ENCODE data around the gene ARHGAP10. TPM values are rescaled to one million over a fixed set of nuclear protein-coding genes. Genes with fewer than 3 reads are reported as not detected.

ARHGAP10 gene
- total RNA-seq, 1 experiment from 2014 or later: 6.1 TPM

DNA sequence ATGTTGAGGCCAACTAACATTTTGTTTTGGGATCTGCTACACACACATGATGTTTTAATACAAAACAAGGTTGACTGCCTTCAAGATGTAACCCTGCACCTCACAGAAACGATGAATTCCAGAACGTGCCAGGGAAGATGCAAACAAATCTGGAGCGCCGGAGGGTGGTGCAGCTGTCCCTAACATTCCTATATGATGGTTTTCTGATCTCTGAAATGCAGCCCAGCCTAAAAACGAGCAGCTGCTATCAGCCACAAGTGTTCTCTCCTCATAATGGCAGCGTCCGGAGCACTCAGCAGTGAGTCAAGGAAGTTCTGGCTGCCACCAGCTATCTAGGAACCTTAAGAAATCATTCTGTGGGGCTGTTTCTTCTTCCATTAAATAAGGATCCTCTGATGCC lies 376.9 kb downstream of the ARHGAP10 start:
- BruUV-seq (replicated peaks): no TSS peak
- intact Hi-C loops (cut with micrococcal nuclease; ENCODE audit: unreplicated experiment): no loop called here
- H3K4me1 Mint-ChIP-seq (ENCODE audit: low read depth, unreplicated experiment): no peaks in the 10 kb centered on the region
- no peak overlapping the region for H3K4me3 Mint-ChIP-seq (ENCODE audit: low read depth, unreplicated experiment)
- H3K27me3 Mint-ChIP-seq (ENCODE audit: unreplicated experiment): no peaks in the 10 kb centered on the region
- DNase-seq: no peak
- TF ChIP-seq CTCF (IDR thresholded peaks at IDR 0.05; ENCODE audit: unreplicated experiment): no peak
- CTCF ChIA-PET: no interaction called here
- no peak overlapping the region for H3K27ac Mint-ChIP-seq (ENCODE audit: unreplicated experiment)
- no peaks in the 10 kb centered on the region for H3K9me3 Mint-ChIP-seq (ENCODE audit: low read depth, unreplicated experiment)
- no peaks in the 10 kb centered on the region for H3K36me3 Mint-ChIP-seq (ENCODE audit: insufficient read depth, unreplicated experiment)

- Mint-ChIP-seq H3K9me3 (ENCODE audit: low read depth, unreplicated experiment) (no peaks in the 10 kb centered on the region), H3K27ac (ENCODE audit: unreplicated experiment) (no peak overlapping the region), H3K4me1 (ENCODE audit: low read depth, unreplicated experiment) (no peaks in the 10 kb centered on the region), H3K4me3 (ENCODE audit: low read depth, unreplicated experiment) (no peak overlapping the region), H3K27me3 (ENCODE audit: unreplicated experiment) (no peaks in the 10 kb centered on the region), H3K36me3 (ENCODE audit: insufficient read depth, unreplicated experiment) (no peaks in the 10 kb centered on the region)
- TF ChIP-seq CTCF (IDR thresholded peaks at IDR 0.05; ENCODE audit: unreplicated experiment): no peak
- no TSS peak for BruUV-seq (replicated peaks)
- intact Hi-C loops (cut with micrococcal nuclease; ENCODE audit: unreplicated experiment): no loop called here
- DNase-seq: no peak
- CTCF ChIA-PET: no interaction called here
Observed at GRCh38 chr4:148109216-148109615, 377.3 kb downstream of the ARHGAP10 start.

GRCh38 chr4:148110169-148110568 lies 378.3 kb downstream of the ARHGAP10 start:
- no TSS peak for BruUV-seq (replicated peaks)
- no peak overlapping the region for H3K4me3 Mint-ChIP-seq (ENCODE audit: low read depth, unreplicated experiment)
- H3K36me3 Mint-ChIP-seq (ENCODE audit: insufficient read depth, unreplicated experiment): no peaks in the 10 kb centered on the region
- H3K9me3 Mint-ChIP-seq (ENCODE audit: low read depth, unreplicated experiment): no peaks in the 10 kb centered on the region
- H3K4me1 Mint-ChIP-seq (ENCODE audit: low read depth, unreplicated experiment): no peaks in the 10 kb centered on the region
- CTCF ChIA-PET: no interaction called here
- DNase-seq: no peak
- no peak for TF ChIP-seq CTCF (IDR thresholded peaks at IDR 0.05; ENCODE audit: unreplicated experiment)
- no peaks in the 10 kb centered on the region for H3K27me3 Mint-ChIP-seq (ENCODE audit: unreplicated experiment)
- intact Hi-C loops (cut with micrococcal nuclease; ENCODE audit: unreplicated experiment): no loop called here
- no peak overlapping the region for H3K27ac Mint-ChIP-seq (ENCODE audit: unreplicated experiment)

DNA sequence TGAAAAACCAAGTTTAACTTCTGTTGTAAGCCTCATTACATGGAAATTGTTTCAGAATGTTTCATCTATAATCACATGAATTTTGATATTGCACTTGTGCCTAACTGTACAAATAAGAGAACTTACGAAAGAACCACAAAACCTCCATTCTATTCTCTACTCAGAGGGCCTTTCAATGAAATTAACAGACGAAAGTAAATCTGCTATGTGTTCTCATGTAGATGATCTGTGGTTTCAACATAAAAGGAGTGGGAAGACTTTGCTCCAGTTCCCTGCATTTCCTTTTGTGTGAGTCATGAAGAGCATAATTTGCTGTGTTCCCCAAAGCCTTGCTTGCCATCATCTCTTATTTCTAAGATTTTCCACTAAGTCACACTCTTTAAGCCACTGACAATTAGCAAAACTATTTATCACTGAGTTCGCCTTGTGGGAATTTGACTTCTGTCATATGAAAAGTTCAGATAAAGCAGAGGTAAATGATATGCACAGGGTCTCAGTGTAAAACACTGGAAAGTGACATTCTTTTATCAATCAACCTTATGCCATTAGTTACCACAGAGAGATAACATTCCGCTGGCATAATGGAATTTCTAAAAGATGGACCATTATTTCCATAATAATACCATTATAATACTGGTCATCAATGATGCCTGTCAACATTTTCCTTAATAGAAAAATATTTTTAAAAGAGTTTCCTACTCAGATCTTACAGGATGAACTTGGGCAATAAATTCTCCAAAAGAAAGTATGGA lies 380.5 kb downstream of the ARHGAP10 start:
- no peak overlapping the region for H3K4me3 Mint-ChIP-seq (ENCODE audit: low read depth, unreplicated experiment)
- no peaks in the 10 kb centered on the region for H3K9me3 Mint-ChIP-seq (ENCODE audit: low read depth, unreplicated experiment)
- no peak for DNase-seq
- H3K27me3 Mint-ChIP-seq (ENCODE audit: unreplicated experiment): no peaks in the 10 kb centered on the region
- TF ChIP-seq CTCF (IDR thresholded peaks at IDR 0.05; ENCODE audit: unreplicated experiment): no peak
- H3K4me1 Mint-ChIP-seq (ENCODE audit: low read depth, unreplicated experiment): no peaks in the 10 kb centered on the region
- CTCF ChIA-PET: no interaction called here
- no peaks in the 10 kb centered on the region for H3K36me3 Mint-ChIP-seq (ENCODE audit: insufficient read depth, unreplicated experiment)
- intact Hi-C loops (cut with micrococcal nuclease; ENCODE audit: unreplicated experiment): no loop called here
- BruUV-seq (replicated peaks): no TSS peak
- H3K27ac Mint-ChIP-seq (ENCODE audit: unreplicated experiment): no peak overlapping the region

All from Calu3 (cell line).